ENCODE data around the gene SMARCD3.

GRCh38 chr7:151283302-151283701, 34.8 kb upstream of the SMARCD3 start:
- no peak for TF ChIP-seq YY1 (IDR thresholded peaks at IDR 0.05; ENCODE audit: insufficient read depth, insufficient read length)
- TF ChIP-seq ZNF274 (IDR thresholded peaks at IDR 0.05; ENCODE audit: low read depth, low read length), result no peak
